ENCODE measurements around the gene PMEPA1. TPM values are rescaled to one million over a fixed set of nuclear protein-coding genes. Genes with fewer than 3 reads are reported as not detected.

The PMEPA1 gene
- total and polyA plus RNA-seq, 5 experiments from 2014 or later = 1.6 to 14.3 (median 5.0) TPM

DNA sequence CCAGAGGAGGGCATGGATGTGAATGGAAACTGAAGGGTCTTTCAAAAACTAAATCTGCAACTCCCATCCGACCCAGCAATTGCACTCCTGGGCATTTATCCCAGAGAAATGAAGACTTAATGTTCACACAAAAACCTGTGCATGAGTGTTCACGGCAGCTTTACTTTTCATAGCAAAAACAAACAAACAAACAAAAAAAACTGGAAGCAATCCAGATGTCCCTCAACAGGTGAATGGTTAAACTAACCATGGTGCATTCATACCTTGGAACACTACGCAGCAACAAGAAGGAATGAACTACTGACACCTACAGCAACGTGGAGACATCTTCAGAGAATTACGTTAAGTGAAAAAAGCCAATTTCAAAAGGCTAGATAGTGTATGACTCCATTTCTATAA lies 32.2 kb downstream of the PMEPA1 start:
- DNase-seq = no peak
- no peaks in the 10 kb centered on the region for H3K9me3 Mint-ChIP-seq
- H3K4me1 Mint-ChIP-seq = peaks cover 22 to 79% (median 47%) of the 10 kb centered on the region in 4 donors
- no peaks in the 10 kb centered on the region for H3K36me3 Mint-ChIP-seq
- peaks cover 0 to 8% (median 0%) of the 10 kb centered on the region in 5 donors for H3K27me3 Mint-ChIP-seq
- ATAC-seq = no peak
- POLR2A ChIA-PET = no interaction called here
- H3K27ac Mint-ChIP-seq = peak overlapping the region in 1 of 10 donors; percentile 61
- no peak overlapping the region for H3K4me3 Mint-ChIP-seq

DNA sequence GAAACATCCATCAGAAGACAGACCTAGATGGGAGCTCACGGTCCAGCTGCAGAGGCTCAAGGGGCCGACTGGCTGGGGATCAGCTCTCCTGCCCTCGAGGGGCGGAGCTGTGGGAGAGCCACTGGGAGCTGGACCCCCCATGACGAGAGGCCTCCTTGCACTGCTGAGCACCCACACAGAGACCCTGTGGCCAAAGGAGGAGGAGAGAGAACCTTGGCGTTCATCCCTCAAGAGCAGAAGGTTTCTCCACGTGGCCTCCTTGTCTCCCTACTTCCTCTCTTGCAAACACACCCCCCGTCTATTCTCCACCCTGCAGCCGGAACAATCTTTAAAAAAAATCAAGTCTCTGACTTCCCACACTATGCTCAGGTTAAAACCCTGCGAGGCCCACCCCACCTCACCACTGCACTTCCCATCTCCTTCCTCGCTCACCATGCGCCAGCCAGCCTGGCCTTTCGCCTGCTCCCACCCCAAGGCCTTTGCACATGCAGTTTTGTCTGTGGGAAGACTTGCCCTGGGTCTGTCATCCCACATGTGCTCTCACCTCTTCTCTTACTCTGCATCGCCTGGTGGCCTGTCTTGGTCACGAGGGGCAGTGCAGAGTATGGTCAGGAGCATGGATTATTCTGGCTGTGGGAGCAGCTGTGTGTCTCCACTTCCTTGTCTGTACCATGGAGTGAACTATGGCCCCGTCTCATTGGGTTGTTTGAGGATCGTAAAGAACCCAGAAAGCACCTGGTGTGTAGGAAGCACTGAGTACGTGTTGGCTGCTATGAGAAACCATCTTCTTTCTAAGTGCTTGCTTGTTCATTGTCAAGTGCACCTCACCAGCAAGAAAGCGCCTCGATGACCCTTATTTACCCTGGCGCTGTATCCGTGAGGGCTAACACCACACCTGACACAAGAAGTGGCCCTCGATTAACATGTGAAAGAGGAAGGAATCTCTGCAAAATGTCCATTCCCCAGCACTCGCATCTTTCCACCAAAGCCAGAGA lies 32.9 kb downstream of the PMEPA1 start:
- DNase-seq (no peak), ATAC-seq (no peak)
- no peaks in the 10 kb centered on the region for H3K9me3 Mint-ChIP-seq
- H3K4me3 Mint-ChIP-seq = peak overlapping the region in 1 of 10 donors; percentile 17
- no peaks in the 10 kb centered on the region for H3K36me3 Mint-ChIP-seq
- H3K27ac Mint-ChIP-seq = peak overlapping the region in 3 of 10 donors; percentile 25 to 81 (median 78)
- H3K27me3 Mint-ChIP-seq = peaks cover 0 to 8% (median 0%) of the 10 kb centered on the region in 5 donors
- POLR2A ChIA-PET = no interaction called here
- H3K4me1 Mint-ChIP-seq = peaks cover 21 to 78% (median 46%) of the 10 kb centered on the region in 4 donors

DNA sequence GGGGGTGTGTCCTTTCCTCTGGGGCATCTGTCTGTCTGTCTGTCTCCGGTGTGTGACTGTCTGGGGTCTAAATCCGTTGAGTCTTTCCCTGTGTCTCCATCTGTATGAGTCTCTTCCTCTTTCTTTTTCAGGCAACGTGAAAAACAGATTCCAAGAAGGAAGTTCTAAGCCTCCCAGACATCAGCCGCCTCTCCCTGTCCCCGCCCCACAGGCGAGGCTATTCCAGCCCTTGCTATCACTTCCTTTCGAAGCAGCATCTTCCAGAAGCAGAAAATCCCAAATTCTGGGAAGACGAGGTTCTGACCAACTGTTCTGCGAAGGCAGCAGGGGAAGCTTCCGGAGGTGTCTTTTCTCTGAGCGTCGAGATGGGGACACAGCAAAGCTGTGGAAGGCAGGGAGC lies 34.0 kb downstream of the PMEPA1 start:
- Mint-ChIP-seq H3K27me3 (peaks cover 0 to 8% (median 0%) of the 10 kb centered on the region in 5 donors), H3K9me3 (no peaks in the 10 kb centered on the region), H3K4me3 (no peak overlapping the region), H3K36me3 (no peaks in the 10 kb centered on the region), H3K27ac (peak overlapping the region in 1 of 10 donors; percentile 21), H3K4me1 (peaks cover 13 to 71% (median 36%) of the 10 kb centered on the region in 4 donors)
- no peak for ATAC-seq
- POLR2A ChIA-PET = no interaction called here
- no peak for DNase-seq

DNA sequence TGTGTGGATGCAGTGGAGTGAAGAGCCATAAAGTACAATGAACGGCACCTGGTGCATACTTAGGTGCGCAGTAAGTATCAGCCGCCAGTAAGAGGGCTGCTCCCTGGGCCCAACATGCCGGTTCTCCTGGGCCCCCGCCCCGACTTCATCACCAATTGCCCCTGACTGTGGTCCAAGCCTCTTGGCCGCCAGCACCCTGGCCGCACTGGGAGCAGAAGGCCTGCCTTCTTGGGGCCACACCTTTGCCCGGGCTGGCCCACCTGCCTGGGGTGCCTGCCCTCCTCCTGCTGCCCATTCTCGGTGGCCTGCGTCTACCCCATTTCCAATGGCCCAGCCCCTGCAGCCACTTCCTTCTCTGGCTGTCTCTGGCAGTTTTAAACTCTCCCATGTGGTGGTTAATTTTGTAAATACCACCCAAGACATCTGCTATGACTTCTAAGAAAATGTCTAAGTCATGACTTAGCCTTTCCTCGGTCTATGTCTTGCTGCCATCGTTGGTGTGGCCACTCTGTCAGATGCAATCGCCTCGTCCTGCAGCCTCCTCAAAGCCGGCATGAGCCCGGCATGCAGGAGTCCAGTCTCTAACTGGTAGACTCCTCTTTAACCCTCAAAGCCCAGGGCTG lies 36.8 kb downstream of the PMEPA1 start:
- ATAC-seq = no peak
- Mint-ChIP-seq H3K27me3 (peaks cover 0 to 8% (median 0%) of the 10 kb centered on the region in 5 donors), H3K36me3 (no peaks in the 10 kb centered on the region), H3K27ac (peak overlapping the region in 1 of 10 donors; percentile 7), H3K9me3 (no peaks in the 10 kb centered on the region), H3K4me1 (peaks cover 8 to 49% (median 28%) of the 10 kb centered on the region in 4 donors), H3K4me3 (no peak overlapping the region)
- no peak for DNase-seq
- POLR2A ChIA-PET = no interaction called here

DNA sequence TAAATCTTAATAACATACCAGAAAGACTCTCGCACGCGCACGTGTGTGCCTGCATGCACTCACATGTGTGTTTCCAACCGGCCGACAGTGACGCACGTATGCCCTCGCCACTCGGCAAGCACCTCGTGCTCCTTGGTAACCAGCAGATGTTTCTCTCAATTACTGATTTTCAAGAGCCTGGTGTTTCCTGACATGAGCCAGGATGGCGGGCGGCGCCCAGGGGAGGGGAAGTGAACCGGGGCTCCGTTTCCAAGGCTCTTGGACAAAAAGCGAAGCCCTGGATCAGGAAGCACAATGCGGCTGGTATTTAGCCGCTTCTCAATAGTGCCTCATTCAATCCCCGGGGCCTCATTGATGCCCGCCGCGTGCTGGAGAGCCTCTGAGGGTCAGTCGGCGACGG lies 37.7 kb downstream of the PMEPA1 start:
- Mint-ChIP-seq H3K36me3 (no peaks in the 10 kb centered on the region), H3K9me3 (no peaks in the 10 kb centered on the region), H3K4me3 (peak overlapping the region in 2 of 10 donors; percentile 23 to 57), H3K4me1 (peaks cover 12 to 44% (median 26%) of the 10 kb centered on the region in 4 donors), H3K27me3 (peaks cover 0 to 8% (median 0%) of the 10 kb centered on the region in 5 donors), H3K27ac (peak overlapping the region in 1 of 10 donors; percentile 29)
- POLR2A ChIA-PET = no interaction called here
- DNase-seq (no peak), ATAC-seq (peak in 1 of 2 donors; percentile 33)

DNA sequence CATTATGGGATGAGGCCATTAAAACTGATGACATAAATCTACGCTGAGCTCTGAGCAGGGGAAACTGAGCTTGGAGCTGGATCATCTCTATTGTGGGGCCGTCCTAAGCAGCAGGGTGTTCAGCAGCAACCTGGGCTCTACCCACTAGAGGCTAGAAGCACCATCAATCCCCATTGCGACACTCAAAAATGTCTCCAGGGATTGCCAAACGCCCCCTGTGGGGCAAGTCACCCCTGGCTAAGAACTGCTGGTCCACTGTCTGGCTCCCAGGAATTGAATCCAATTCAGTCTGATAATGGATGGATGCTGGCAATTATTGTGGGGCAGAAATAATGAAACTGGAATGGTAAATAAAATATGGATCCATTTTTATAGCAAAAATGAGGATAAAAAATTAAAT lies 38.2 kb downstream of the PMEPA1 start:
- Mint-ChIP-seq H3K9me3 (no peaks in the 10 kb centered on the region), H3K27ac (peak overlapping the region in 2 of 10 donors; percentile 20 to 33), H3K36me3 (no peaks in the 10 kb centered on the region), H3K4me1 (peaks cover 10 to 39% (median 23%) of the 10 kb centered on the region in 4 donors), H3K4me3 (no peak overlapping the region), H3K27me3 (peaks cover 0 to 8% (median 0%) of the 10 kb centered on the region in 5 donors)
- POLR2A ChIA-PET = no interaction called here
- ATAC-seq = no peak
- DNase-seq = no peak

DNA sequence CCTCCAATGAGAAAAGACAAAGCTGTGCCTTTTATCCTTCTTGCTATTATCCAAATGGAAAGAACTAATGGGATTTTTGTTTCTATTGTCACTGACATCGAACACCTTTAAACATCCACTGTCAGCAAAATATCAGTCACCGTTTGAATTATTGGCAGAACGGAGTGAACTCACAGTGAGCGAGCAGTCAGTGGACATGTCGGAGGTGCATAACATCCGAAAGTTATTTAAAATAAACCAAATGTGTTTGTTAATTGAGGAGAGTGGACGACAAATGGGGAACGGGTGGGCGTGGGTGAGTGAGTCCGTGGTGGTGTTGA lies 38.8 kb downstream of the PMEPA1 start:
- Mint-ChIP-seq H3K9me3 (no peaks in the 10 kb centered on the region), H3K4me1 (peaks cover 9 to 33% (median 18%) of the 10 kb centered on the region in 4 donors), H3K4me3 (no peak overlapping the region), H3K36me3 (no peaks in the 10 kb centered on the region), H3K27ac (no peak overlapping the region), H3K27me3 (peaks cover 0 to 6% (median 0%) of the 10 kb centered on the region in 5 donors)
- DNase-seq (no peak), ATAC-seq (no peak)
- POLR2A ChIA-PET = no interaction called here

DNA sequence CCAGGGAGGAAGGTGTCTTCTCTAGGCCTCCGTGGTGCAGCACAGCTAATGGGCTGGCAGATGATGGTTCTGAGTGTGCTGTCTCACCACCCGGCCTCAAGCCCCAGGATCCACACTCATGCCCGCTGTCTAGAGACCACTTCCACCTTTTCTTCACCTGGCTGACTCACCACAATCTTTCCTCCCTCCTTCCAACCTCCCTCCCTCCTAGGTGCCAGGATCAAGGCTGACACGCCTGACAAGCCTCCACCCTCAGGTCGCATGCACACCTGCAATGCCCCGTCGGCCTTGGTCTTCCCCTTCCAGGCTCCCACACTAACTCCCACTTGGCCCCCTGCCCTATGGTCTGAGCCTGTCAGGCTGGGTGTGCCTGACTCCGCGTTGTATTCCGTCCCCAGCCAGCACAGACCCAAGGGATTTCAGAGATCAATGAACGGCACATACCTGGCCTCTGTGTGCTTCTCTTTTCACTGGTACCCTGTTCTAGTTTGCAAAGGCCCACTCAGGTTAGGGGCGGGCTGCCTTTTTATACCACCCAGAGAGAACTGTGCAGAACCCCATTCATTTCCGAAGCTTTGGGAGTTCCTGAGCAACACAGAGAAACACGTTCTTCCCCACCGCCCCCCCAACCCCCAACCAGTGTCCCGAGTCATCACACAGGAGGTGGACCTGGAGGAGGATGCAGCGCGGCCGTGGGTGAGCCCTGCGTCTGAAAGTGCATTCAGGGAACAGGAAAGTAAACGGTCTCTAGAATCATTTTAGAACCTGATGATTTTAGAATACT lies 39.3 kb downstream of the PMEPA1 start:
- peaks cover 9 to 29% (median 18%) of the 10 kb centered on the region in 4 donors for H3K4me1 Mint-ChIP-seq
- DNase-seq (no peak), ATAC-seq (no peak)
- H3K27me3 Mint-ChIP-seq = peaks cover 0 to 4% (median 0%) of the 10 kb centered on the region in 5 donors
- peak overlapping the region in 2 of 10 donors; percentile 54 to 60 for H3K27ac Mint-ChIP-seq
- POLR2A ChIA-PET = no interaction called here
- no peaks in the 10 kb centered on the region for H3K9me3 Mint-ChIP-seq
- no peak overlapping the region for H3K4me3 Mint-ChIP-seq
- H3K36me3 Mint-ChIP-seq = no peaks in the 10 kb centered on the region

DNA sequence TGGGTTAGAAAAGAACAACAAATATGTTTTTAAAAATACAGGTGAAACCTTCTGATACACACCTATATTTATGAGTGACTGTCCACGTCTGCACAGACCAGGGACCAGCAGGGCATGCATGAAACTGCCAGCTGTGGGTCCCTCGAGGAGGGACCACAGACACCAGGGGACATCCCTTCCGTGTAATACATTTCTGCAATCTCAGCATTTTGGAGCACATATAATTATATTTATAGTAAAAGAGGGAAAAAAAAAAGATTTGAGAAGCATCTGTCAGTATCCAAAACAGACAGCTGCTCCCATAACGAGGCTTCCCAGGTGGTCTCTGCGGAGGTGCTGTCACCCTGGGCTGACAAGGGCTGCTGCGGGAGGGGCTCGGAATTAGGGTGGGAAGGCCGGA lies 40.2 kb downstream of the PMEPA1 start:
- ATAC-seq (no peak), DNase-seq (no peak)
- Mint-ChIP-seq H3K4me3 (no peak overlapping the region), H3K9me3 (no peaks in the 10 kb centered on the region), H3K4me1 (peaks cover 9 to 29% (median 18%) of the 10 kb centered on the region in 4 donors), H3K36me3 (no peaks in the 10 kb centered on the region), H3K27me3 (peaks cover 0 to 1% (median 0%) of the 10 kb centered on the region in 5 donors), H3K27ac (peak overlapping the region in 1 of 10 donors; percentile 90)
- POLR2A ChIA-PET = no interaction called here

DNA sequence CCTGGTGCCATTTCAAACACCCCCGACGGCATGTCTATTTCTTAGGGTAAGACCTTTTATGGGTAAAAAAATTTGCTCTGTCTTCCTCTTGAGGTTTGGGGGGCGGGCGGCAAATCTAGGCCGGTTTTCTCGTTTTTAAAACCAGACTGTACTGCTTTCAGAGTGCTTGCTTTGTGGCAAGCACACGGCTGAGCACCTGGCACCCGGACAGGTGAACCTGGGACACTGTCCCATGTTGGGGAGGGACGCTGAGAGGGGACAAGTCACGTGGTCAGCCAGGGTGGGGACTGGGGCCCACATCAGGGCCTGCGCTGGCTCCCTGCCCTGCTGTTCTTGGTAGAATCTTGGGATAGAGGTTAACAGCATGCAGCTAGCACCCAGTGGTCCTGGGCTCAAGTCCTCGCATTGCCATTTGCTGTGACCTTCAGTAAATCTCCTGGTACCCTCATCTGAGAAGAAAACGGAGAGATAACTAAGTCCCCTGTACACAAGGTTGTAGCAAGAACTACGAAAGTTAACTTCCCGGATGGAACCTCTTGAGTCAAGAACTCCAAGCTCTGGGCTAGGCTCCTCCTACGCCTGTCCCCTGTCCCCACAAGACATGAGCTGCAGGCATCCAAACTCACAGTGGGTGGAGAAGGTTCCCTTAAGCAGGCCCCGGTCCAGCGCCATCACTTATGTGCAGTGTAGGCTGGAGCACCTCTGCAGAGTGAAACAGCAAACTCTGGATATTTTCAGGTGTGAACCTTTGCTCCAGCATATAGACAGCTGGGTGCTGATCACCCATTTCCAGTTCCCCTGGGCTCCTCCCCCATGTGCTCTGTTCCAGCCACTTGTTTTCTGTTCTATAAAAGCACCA lies 41.7 kb downstream of the PMEPA1 start:
- POLR2A ChIA-PET = interaction anchor here (0.9 to 1.2 kb wide), 2 partner anchors 9 to 13 kb away, joined by 3 to 4 read pairs; no protein-coding TSS in a partner anchor
- Mint-ChIP-seq H3K4me1 (peaks cover 8 to 20% (median 18%) of the 10 kb centered on the region in 4 donors), H3K27ac (peak overlapping the region in 9 of 10 donors; percentile 60 to 93 (median 88)), H3K27me3 (no peaks in the 10 kb centered on the region), H3K36me3 (no peaks in the 10 kb centered on the region), H3K9me3 (no peaks in the 10 kb centered on the region), H3K4me3 (peak overlapping the region in 6 of 10 donors; percentile 51 to 62 (median 60))
- ATAC-seq (peak; percentile 39 to 59), DNase-seq (peak in 1 of 10 donors; percentile 15)

DNA sequence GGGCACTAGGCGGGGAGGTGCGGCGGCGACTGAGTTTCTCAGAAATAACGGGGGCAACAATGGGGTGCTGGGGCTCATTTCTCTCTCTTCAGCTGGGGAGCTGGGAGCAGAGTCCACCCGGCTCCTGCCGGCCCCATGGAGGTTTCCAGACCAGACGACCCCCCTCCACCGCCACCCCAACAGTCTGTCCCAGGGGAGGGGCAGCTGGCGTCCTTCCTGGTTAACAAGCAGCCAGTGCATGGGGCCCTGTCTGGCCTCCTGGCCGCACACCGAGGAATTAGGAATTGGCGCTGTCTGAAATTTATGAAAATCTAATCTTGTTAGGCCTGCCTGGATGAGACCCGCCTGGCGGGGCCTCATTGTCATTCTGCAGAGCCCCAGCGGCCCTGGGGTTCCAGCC lies 42.4 kb downstream of the PMEPA1 start:
- Mint-ChIP-seq H3K4me3 (no peak overlapping the region), H3K9me3 (no peaks in the 10 kb centered on the region), H3K27me3 (no peaks in the 10 kb centered on the region), H3K36me3 (no peaks in the 10 kb centered on the region), H3K4me1 (peaks cover 7 to 25% (median 17%) of the 10 kb centered on the region in 4 donors), H3K27ac (peak overlapping the region in 2 of 10 donors; percentile 82 to 92)
- ATAC-seq = no peak
- DNase-seq = no peak
- POLR2A ChIA-PET = interaction anchor here (0.9 kb wide), 1 partner anchor 12 kb away, joined by 3 read pairs; no protein-coding TSS in a partner anchor
